Spleen (tissue), 7 donors: ENCODE data around the gene JOSD1.

ENCODE experiments used
- POLR2A ChIP-seq, 3 donors: fragments of 450-650 bp; IDR thresholded peaks; one replicate each; pipeline ENCODE4 v1.5.1; 2017; ENCODE audit warnings: antibody characterized with exemption in 3 of 3, mild to moderate bottlenecking in 1 of 3
- POLR2AphosphoS5 ChIP-seq, 3 donors: sonication (generic); formaldehyde crosslinking; IDR thresholded peaks; one replicate each; pipeline ENCODE4 v1.5.1; 2017; ENCODE audit warnings: antibody characterized with exemption in 3 of 3
- TF ChIP-seq, protein P1 (sequence below), 11 experiments: fragments of 200-600 bp in 7 of 11; fragments of 450-650 bp in 4 of 11; sonication (generic) in 4 of 11; IDR thresholded peaks in 8 of 11; conservative IDR thresholded peaks in 3 of 11; 1 replicate in 7 of 11; 2 replicates in 4 of 11; pipeline versions ENCODE4 v1.4.0 to v1.8.0; 2016 to 2021; ENCODE audit warnings: antibody characterized with exemption in 11 of 11, inconsistent platforms in 4 of 11, mild to moderate bottlenecking in 1 of 11
- donor health status: DM: no; HTN: no; CAD: no; lungs with moderate emphysema.
- donor health status: DM: no; HTN: no; CAD: no.
- donor health status: DM: no; HTN: no; CAD: no.

DNA sequence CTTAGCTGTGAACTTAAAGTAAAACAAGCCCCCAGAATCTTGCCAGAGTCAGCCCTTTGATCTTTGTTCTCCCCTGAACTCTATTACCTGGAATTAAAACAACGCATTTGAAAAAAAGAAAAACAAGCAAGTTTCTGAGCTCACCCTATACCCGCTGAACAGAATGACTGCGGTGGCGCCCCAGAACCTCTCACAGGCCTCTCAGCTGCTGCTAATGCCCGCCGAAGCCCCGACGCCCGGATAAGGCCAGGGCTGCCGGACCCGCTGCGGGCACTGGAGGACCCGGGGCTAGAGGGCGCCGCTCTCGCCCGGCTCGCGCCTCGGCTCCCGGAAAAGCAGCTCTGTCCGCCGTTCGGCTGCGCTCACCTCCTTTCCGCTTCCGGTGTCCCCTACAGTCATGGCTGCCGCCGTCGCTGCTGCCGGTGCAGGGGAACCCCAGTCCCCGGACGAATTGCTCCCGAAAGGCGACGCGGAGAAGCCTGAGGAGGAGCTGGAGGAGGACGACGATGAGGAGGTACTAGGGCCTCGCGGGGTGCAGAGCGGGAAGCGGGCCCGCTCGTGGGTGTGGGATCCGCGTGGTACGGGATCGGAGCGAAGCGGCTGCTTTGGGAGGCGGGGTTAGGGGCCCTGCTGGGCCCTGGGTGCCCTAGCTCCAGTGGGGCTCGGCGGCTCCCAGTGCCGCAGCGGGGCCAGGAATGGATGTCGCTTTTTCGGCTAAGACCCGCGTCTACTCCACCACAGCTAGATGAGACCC lies 19.0 kb downstream of the JOSD1 start, which contains the start of gene TOMM22:
- TF ChIP-seq POLR2AphosphoS5 (IDR thresholded peaks at IDR 0.05) (peak; percentile 92 to 96 (median 95)), POLR2A (IDR thresholded peaks at IDR 0.05) (no peak)
- TF ChIP-seq, protein P1, sequence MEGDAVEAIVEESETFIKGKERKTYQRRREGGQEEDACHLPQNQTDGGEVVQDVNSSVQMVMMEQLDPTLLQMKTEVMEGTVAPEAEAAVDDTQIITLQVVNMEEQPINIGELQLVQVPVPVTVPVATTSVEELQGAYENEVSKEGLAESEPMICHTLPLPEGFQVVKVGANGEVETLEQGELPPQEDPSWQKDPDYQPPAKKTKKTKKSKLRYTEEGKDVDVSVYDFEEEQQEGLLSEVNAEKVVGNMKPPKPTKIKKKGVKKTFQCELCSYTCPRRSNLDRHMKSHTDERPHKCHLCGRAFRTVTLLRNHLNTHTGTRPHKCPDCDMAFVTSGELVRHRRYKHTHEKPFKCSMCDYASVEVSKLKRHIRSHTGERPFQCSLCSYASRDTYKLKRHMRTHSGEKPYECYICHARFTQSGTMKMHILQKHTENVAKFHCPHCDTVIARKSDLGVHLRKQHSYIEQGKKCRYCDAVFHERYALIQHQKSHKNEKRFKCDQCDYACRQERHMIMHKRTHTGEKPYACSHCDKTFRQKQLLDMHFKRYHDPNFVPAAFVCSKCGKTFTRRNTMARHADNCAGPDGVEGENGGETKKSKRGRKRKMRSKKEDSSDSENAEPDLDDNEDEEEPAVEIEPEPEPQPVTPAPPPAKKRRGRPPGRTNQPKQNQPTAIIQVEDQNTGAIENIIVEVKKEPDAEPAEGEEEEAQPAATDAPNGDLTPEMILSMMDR (IDR thresholded peaks at IDR 0.05 in 8 of 11, conservative IDR thresholded peaks at IDR 0.05 in 3 of 11): peak in 8 of 11 experiments; percentile 40 to 75 (median 54)
